HG02884 (cell line): ENCODE results near the gene IBTK.

Experiments used
- ATAC-seq: cut with Tn5 transposase; IDR thresholded peaks from one replicate; pipeline ENCODE4 v1.9.1; 2021; ENCODE audit warnings: mild to moderate bottlenecking, moderate library complexity; ENCODE audit not compliant: unreplicated experiment

Gene IBTK

GRCh38 chr6:82123632-82124031 is 123.9 kb downstream of the IBTK start:
- no peak for ATAC-seq
